22Rv1 (cell line): ENCODE results near the gene CCL19.
"Not testable (repeated sequence)": the region's sequence is repeated elsewhere in the genome, so short reads cannot be mapped to it uniquely, and the experiment has no call there.

ENCODE experiments used
- ZFX ChIP-seq: fragments of 450-650 bp; IDR thresholded peaks from 2 replicates; pipeline ENCODE4 v1.6.1; 2017; ENCODE audit warnings: antibody characterized with exemption, borderline replicate concordance
- TF ChIP-seq, protein P1 (sequence below): fragments of 450-650 bp; IDR thresholded peaks from 2 replicates; pipeline ENCODE4 v1.5.1; 2017; ENCODE audit warnings: mild to moderate bottlenecking

DNA sequence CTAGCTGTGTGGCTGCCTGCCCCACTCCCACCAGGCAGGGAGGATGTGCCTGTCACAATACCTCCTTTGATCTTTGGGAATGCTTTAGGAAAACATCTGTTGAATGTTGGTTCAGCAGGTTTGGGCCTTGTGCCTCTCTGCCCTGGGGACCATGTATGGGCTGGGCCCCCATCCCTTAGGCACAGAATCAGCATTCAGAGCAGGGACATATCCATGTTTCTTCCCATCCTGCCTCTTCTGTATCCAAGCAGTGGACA is 28.6 kb upstream of the CCL19 start:
- TF ChIP-seq, protein P1, sequence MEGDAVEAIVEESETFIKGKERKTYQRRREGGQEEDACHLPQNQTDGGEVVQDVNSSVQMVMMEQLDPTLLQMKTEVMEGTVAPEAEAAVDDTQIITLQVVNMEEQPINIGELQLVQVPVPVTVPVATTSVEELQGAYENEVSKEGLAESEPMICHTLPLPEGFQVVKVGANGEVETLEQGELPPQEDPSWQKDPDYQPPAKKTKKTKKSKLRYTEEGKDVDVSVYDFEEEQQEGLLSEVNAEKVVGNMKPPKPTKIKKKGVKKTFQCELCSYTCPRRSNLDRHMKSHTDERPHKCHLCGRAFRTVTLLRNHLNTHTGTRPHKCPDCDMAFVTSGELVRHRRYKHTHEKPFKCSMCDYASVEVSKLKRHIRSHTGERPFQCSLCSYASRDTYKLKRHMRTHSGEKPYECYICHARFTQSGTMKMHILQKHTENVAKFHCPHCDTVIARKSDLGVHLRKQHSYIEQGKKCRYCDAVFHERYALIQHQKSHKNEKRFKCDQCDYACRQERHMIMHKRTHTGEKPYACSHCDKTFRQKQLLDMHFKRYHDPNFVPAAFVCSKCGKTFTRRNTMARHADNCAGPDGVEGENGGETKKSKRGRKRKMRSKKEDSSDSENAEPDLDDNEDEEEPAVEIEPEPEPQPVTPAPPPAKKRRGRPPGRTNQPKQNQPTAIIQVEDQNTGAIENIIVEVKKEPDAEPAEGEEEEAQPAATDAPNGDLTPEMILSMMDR, result not testable (repeated sequence)
- TF ChIP-seq ZFX, result not testable (repeated sequence)
